SW480 (cell line): ENCODE results near the gene TSSC4.
A peak's percentile ranks its signal among the peaks of the same experiment; 100 is the strongest.

Experiments
- DNase-seq: peaks from one replicate; pipeline ENCODE4 v3.0.0-alpha.2; 2016; ENCODE audit warnings: low spot score

The TSSC4 gene

DNA sequence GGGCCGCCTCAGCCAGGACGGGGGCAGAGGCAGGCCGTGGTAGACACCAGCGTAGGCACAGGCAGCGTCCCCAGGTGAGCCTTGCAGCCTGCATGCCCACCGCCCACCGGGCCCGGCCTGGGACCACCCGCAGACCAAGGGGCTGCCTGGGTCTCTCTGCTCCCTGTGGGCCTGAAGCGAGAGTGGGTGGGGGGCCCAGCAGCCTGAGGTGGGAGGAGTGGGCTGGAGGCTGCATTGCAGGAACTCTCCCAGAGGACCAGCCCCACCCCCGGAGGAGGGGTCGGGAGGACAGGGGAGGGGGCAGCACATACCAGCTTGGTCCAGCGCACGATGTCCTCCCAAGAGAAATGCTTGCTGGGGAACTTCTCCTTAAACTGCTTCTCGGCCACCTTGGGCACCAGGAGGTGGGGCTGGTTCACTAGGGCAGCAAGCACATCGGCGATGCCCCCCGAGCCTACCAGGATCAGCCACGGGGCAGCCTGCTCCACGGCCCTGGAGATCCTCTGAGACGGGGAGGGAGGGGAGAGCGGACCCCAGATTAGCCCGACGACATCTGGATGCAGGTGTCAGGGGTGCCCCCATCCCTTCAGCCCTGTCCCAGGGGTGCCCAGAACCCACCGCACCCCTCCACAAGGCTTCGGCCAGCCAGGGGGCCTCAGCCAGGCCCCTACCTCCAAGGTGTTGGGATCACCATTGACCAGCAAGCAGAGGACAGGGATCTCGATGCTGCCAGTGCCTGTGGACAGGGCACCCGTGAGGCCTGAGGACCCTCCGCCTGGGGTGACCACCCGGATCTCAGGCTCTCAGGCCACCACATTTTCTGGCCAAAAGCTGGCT, 17.5 kb downstream of the TSSC4 start:
- no peak for DNase-seq

DNA sequence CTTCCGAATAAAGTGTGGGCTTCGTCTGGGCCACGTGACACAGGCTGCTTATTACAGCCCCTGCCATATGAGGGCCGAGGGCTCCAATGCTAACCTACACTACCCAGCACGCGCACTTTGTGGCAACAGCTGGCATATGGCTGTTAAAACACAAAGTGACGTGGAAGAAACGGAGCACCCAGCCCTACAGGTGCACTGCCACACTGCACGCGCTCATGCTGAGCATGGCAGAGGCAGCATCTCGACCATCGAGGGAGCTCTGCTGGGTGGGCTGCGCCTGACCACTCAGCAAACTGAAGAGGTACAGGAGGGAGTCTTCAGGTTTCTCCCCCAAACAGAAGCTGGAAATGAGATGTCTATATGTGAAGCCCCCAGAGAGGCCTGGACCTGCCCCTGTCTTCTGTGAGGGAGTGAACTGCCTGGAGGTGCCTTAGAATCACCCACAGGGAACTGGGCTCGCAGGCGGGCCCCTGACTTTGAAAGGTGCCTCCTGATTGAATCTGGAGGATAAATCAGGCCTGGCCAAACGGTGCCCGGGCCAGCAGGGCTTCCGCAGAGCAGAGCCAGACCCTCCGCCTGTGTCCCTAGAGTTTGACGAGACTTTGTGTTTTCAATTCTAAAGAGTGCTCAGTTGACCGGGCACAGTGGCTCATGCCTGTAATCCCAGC, 18.3 kb downstream of the TSSC4 start:
- no peak for DNase-seq

DNA sequence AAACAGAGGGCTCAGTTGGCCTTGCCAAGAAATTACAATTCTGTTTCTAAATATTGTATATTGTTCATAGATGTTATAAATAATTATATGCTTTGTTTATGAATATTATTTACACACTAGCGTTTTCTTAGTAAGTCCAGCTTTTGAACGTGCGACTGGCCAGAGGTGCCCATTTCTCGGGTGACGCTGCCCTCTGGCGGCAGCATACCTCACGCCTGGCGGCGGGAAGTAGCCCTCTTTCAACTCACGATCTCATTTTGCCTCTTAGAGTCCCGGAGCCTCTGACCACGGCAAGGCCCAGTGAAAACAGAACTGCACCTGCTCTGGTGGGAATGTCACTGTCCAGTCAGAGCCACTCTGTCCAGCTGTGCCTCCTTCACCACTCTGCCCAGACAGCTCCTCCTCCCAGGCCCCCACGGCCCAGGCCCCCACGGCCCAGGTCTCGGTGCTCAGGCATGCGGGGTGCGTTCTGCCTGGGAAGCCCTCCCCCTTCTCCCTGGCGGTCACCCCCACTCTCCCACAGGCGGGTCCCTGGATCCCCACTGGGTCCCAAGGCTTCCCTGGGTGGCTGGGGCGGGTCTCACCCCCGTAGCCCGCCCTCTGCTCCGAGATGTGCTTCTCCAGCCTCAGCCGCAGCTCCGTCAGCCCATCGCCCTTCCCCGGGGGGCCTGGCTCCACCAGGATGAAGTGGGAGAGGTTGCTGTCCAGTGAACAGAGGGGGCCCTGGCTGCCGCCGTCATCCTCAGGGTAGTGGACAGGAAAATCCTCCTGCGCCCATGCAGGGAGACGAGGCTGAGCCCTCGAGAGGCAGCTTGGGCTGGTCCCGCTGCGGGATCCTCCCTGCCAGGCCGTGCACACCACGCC, 19.3 kb downstream of the TSSC4 start:
- DNase-seq: peak; percentile 71

DNA sequence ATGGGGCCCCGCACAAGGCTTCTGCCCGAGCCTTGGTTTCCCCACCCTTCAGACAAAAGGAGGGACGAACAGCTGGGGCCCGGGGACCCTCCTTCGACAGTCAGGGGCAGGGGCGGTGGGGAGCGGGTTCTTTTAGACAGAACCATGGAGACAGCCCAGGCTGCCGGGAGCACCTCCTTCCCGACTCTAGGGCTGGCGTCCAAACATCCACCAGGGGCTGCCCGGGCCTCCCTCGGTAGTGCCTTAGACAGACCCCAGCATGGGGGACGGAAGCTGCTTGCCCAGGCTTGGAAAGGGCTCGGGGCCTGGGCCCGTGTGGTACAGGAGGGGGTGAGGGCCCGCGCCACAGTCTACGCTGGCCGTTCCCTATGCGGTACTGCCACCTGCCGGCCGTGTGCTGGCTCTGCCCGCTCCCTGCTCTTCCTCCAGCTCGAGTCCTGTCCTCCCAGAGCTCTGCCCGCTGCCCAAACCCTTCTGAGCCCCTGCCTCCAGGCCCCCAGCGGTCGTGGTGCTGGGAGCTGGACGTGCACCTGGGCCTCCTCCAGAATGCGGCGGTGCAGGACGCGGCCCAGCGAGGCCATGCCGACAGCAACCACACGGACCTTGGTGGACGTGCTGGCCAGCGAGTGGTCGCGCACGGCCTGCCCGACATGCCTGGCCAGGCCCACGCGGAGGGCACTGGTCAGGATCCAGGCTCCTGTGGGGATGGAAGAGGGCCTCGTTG, 20.1 kb downstream of the TSSC4 start:
- DNase-seq: peak; percentile 64

DNA sequence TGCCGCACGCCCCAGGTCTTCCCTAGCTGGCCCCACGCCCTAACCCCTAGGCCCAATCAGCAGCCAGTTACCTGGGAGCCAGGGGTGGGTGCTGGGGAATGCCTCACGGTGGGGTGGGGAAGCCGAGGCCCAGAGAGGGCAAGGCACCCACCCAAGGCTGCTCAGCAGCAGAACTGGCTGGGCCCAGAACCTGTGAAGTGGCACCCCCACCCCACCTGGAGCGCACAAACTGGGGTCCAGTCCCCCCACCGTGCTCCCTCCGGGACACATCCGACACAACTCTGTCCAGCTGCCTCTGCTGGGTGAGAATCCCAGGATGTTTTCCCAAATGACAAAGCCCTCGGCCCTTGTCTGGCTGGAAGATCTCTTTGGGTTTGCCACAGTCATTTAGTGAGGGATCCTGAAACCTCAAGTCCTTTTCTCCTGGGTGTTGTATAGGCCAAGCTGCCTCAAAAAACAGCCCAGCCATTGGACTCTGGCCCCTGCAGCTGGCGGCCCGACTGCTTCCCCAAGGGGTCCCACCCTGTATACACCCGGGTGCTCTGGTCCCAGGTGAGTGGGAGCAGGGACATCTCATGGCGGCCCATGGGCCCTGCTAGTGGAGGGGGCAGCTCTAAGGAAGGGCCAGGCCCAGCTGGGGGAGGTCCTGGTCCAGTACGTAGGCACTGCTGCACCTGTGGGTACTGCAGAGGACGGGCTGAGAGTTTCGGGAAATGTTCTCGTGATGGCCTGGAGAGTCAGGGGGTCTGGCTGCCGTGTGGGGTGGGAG, 20.9 kb downstream of the TSSC4 start:
- no peak for DNase-seq

DNA sequence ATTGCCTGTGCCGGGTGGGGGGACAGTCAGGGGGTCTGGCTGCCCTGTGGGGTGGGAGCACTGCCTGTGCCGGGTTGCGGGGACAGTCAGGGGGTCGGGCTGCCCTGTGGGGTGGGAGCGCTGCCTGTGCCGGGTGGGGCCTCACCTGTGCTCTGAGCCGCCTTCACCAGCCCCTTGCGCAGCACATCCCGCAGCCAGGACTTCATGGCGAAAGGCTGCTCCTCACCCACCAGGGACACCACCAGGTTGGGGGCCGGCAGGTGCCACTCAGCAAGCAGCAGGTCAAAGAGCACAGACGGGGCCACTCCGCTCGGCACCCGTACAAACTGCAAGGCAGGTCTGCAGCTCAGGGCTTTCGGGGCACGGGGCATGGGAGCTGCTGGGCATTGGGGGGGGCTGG, 21.4 kb downstream of the TSSC4 start:
- DNase-seq: no peak

DNA sequence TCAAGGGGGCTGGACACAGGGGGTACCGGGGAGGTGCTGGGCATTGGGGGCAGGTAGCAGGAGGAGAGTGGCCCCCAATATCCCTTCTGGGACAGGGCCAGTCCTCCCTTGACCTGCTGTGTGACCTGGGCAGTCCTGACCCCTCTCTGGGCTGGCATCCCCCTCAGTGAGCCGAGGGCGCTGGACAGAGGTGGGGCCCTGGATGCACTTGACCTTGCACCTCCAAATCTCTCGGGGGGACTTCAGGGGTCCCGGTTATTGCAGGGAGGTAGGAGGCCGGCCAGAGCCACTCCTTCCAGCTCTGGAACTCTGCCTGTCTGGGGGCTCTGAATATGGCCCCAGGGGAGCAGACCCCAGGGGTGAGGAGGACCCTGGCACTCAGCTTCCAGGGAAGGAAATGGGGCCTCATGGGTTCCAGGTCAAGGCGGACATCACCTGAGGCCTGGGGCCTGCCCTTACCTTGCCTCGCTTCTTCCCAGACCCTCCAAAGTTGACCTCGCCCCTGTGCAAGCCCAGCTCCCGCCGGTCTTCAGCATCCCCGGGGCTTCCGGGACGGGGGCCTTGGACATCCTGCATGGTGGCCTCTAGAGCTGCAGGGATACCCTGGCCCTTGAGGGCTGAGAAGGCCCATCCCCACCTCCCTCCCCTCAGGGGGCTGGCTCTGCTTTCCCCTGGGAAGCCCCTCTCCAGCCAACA, 22.1 kb downstream of the TSSC4 start:
- DNase-seq: no peak

DNA sequence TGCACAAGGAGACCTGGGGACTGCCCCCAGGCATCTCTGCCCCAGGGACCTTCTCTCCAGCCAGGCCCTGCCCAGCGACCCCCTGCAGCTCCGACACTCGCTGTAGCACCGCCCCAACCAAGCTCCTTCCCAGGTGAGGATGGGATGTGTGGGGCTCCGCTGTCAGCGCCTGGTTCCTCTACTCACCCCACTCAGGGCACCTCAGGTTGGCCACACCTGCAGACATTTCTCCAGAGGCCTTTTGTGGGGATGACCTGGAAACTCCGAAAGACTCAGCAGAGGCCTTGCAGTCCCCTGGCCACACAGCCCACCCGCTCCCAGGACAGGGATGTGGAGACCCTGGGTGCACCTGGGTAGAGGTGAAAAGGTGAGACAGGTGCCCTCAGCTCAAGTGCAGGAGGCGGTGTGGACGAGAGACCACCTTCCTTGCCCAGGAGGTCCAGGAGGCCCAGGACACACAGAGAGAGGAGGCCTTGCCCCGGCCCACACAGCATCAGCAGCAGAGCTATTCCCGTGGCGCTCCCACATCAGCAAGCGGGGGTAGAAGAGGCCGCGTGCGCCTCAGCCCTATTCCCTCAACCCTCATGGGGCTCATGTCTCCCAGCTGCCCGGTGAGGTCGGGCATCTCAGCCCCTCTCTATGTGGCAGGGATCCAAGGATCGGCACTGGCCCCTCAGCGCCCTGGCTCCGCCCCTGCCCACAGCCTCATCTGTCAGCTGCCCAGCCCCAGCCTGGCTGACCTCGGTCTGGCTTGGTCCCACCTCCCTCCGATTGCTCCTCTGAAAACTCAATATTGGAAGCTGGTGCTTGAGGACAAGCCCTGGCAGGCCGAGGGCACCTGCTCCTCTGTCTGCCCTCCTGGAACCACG, 22.8 kb downstream of the TSSC4 start:
- no peak for DNase-seq

DNA sequence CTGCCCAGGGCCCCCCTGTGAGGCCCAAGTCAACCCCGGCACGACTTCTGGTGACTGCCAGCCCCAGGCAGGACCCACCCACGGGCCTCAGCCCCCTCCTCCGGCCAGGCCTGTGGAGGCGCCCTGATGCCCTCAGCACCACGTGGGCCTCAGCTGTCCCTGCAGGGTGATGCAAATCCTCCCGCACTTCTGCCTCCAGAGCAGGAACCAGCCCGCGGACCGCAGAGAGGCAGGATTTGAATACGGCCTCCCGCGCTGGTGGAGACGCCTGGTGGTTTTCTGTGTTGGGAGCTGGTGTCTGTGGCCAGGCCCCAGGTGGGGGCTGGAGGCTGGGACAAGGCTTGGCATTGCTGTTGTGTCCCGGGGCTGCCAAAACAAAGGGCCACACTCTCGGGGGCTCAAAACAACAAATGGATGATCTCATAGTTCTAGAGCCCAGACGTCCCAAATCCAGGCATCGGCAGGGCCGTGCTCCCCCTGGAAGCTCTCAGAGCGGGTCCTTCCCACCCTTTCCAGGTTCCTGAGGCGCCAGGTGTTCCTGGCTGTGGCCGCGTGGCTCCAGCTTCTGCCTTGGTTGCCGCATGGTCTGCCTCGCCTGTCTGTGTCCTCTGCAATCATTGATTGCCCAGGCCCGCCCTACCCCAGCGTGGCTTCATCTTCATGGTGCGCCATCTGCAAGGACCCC, 24.4 kb downstream of the TSSC4 start:
- no peak for DNase-seq

DNA sequence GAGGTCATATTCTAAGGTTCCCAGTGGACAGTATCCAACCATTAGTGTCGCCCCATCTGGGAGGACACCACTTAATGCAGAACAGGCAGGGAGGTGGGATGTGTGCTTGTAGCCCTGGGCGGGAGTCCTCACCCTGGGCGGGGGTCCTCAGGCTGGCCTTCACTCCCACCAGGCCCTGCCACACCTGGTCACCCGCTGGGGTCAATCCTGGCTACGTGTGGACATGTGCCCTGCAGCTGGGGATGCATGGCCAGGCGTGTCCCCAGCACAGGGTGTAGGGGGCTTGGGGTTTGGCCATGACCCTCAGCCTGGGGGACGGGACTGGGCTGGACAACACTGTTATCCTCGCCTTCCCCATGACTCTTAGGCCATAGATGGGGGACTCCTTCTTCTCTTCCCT, 25.0 kb downstream of the TSSC4 start:
- no peak for DNase-seq

DNA sequence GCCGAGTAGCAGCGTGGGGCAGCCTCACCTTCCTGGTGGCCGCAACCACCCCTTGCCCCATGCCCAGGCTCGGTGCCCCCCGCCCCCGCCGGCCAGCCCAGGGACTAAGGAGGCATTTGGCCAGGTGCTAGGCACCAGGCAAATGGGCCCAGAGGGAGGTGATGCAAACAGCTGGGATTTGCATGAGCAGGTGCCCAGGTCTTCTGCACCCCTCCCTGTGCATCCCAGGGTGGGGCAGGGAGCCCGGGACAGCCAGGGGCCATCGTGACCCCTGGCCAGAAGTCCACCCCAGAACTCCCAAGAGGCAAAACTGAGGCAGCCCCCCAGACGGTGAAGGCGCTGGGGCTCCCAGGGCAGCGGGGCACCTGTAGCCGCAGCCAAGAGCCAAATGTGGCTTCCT, 25.7 kb downstream of the TSSC4 start:
- DNase-seq: no peak

DNA sequence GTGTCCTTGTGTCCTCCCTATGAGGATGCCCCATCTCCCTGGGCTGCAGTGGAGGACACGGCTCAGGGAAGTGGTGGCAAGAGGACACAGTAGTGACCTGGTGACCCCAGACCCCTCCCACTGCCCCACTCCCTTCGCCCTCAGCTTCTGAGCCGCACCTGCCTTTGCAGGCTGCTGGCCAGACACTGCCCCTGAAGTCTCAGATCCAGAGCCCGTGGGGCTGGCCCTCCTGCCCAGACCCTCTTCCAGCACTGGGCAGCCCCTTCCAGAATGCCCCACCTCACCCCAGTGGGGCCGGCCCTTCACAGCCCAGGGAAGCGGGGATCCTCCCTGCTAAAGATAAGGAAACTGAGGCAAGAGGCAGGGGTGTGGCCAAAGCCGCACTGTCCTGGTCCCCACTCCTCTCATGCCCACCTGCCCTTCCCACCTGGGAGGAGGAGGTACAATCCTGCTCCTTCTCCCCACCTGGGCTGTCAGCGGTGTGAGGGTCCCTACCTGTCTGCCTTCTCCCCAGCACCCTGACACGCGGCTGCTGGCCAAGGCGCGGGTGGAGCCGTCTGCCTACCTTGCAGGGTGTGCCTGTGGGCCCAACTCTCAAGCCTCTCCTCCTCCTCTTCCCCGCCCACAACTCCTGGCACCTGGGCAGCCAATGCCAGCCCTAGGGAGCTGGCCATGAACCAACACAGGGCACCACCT, 26.4 kb downstream of the TSSC4 start:
- no peak for DNase-seq

DNA sequence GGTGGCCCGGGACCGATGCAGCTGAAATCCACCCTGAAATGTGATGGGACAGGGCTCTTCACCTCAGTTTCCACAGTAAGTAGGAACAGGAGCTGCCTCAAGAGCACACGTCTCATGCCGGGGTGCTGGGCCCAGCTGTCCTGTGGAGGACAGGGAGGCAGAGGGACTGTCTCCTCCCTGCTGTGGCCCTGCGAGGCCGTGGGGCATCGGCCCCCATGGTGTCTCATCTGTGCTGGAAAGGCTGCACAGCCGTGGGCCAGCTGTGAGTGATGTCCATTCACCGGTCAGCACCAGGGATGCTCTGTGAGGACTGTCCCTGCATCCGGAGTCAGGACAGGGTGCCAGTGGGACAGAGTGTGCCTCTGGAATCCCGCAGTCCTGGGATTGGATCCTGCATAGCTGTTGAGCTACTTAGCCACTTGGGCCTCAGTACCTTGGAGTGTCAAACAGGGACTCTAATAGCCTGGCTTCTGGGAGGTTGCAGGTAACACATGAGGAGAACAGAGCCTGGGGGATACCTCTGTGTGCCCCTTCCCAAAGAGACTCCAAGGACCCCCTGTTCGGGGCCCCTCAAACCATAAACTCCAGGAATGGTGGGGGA, 27.3 kb downstream of the TSSC4 start:
- no peak for DNase-seq

DNA sequence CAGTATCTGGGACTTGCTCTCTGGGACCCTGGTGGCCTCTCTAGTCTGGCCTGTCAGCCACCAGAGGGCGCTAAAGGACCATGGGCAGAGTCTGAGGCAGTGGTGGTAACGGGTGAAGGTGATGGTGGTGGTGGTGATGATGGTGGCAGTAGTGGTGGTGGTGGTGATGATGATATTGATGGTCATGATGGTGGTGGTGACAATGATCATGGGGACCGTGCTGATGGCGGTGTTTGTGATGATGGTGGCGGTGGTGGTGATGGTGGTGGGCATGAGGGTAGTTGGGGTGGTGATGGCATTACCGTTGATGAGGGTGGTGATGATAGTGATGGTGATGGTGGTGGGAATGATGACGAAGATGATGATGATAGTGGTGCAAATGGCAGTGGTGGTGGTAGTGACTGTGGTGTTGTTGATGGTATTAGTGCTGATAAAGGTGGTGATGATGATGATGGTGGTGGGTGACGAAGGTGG, 27.8 kb downstream of the TSSC4 start:
- DNase-seq: peak; percentile 46

DNA sequence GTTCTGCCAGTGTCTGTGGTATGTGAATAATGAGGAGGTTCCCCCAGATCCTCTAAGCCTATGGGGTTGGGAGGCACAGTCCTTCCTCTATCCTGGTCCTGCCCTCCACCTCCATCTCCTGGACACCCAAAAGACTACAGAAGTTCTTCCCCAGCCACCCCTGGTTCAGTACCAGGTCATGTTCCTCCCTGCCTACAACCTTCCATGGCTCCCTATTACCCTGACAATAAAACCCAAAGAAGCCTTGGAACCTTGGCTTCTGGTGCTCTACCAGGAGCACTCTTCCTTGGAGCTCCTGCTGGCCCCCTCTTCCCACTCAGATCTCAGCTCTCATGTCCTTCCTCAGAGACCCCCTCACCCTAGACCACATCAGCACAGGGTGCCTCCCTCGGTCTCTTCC, 30.8 kb downstream of the TSSC4 start:
- DNase-seq: no peak

DNA sequence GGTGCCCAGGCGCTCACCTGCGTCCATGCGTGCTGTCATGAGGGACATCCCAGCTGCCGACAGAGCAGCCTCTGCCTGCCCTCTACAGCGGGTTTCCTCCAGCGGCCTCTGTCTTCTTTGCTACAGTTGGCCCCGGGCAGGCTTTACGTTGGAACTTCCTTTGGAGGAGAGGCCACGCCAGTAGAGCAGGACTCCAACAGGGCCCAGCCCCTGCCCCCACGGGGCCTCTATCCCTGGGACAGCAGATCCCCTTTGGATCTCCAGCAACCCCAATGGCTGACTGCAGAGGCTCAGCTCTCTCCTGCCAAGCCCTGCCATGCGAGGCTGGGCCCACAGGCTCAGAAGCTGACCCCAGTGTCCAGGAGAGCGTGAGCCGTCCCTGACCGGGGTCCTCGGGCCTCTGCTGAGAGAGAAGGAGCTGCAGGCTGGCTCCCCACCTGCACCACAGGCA, 31.6 kb downstream of the TSSC4 start:
- DNase-seq: no peak

DNA sequence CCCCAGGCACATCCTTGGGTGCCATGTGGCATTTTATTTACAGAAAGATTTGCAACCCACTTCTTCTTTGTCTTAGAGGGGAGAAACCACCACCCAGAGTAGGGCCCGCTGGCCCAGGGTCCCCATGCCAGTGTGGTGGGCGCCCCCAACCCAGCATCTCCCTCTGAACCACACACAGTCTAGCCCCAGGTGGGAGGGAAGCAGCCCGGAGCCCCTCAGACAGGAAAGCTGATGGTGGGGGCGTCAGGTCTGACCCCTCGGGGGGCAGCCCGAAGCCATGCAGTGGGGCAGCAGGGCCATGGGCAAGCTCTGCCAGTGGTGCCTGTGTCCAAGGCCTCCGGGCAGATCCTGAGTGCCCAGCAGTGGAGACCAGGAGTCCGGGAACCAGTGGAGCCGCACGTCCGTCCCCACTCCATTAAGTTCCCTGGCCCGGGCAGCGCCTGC, 32.1 kb downstream of the TSSC4 start:
- DNase-seq: no peak
